Fibroblast of the conjunctiva (primary cell): Measurements from ENCODE around the gene AGAP4.
"Not testable (repeated sequence)": the region's sequence is repeated elsewhere in the genome, so short reads cannot be mapped to it uniquely, and the experiment has no call there.

Experiments
- DNase-seq: peaks from one replicate; pipeline ENCODE4 v3.0.0-alpha.2; 2010; ENCODE audit warnings: low read depth

AGAP4 gene

GRCh38 chr10:45790694-45791426 is 56.4 kb downstream of the AGAP4 start:
- DNase-seq, result not testable (repeated sequence)

GRCh38 chr10:45789991-45790390 is 57.3 kb downstream of the AGAP4 start:
- DNase-seq, result not testable (repeated sequence)

- not testable (repeated sequence) for DNase-seq
Observed at GRCh38 chr10:45787212-45787741, 60.0 kb downstream of the AGAP4 start.

GRCh38 chr10:45786217-45786616 is 61.1 kb downstream of the AGAP4 start:
- not testable (repeated sequence) for DNase-seq
